Lung (tissue), 16 donors: ENCODE measurements around the gene CLN6. TPM values are rescaled to one million over a fixed set of nuclear protein-coding genes. Genes with fewer than 3 reads are reported as not detected.

ENCODE experiments used
- ATAC-seq: fragments of 200-7000 bp; cut with Tn5 transposase; one replicate; pipeline ENCODE4 v1.9.1; 2020; ENCODE audit warnings: moderate number of reproducible peaks; ENCODE audit not compliant: insufficient read depth, low FRiP score
- DNase-seq, 3 donors: peaks; one replicate each; pipeline ENCODE4 v3.0.0-alpha.2; 2013 to 2017
- H3K27ac ChIP-seq, 2 donors: one replicate each; pipeline ENCODE4 v1.5.1; 2013; ENCODE audit warnings: mild to moderate bottlenecking in 2 of 2, moderate library complexity in 2 of 2, control low read depth in 1 of 2, inconsistent platforms in 1 of 2, low read depth in 1 of 2, low read length in 1 of 2
- H3K27me3 ChIP-seq, 3 donors: one replicate each; pipeline ENCODE4 v1.5.1; 2013; ENCODE audit warnings: low read length in 2 of 3; ENCODE audit not compliant: control insufficient read depth in 3 of 3, insufficient read depth in 3 of 3
- H3K36me3 ChIP-seq, 4 donors: one replicate each; pipeline ENCODE4 v1.5.1; 2013; ENCODE audit warnings: low read length in 4 of 4, mild to moderate bottlenecking in 1 of 4, moderate library complexity in 1 of 4; ENCODE audit not compliant: control insufficient read depth in 4 of 4, insufficient read depth in 4 of 4
- H3K4me1 ChIP-seq, 5 donors: one replicate each; pipeline ENCODE4 v1.5.1; 2013; ENCODE audit warnings: low read length in 5 of 5, mild to moderate bottlenecking in 2 of 5, moderate library complexity in 1 of 5; ENCODE audit not compliant: control insufficient read depth in 5 of 5, insufficient read depth in 5 of 5
- H3K4me3 ChIP-seq: one replicate; pipeline ENCODE4 v1.5.1; 2013; ENCODE audit warnings: mild to moderate bottlenecking, control low read depth, moderate library complexity
- H3K9ac ChIP-seq, 2 donors: one replicate each; pipeline ENCODE4 v1.5.1; 2013; ENCODE audit warnings: low read length in 2 of 2, control low read depth in 1 of 2; ENCODE audit not compliant: insufficient read depth in 1 of 2
- H3K9me3 ChIP-seq, 4 donors: one replicate each; pipeline ENCODE4 v1.5.1; 2013; ENCODE audit warnings: low read length in 3 of 4, mild to moderate bottlenecking in 1 of 4, moderate library complexity in 1 of 4; ENCODE audit not compliant: control insufficient read depth in 4 of 4, insufficient read depth in 3 of 4
- CTCF ChIP-seq: IDR thresholded peaks from 2 replicates; pipeline ENCODE4 v1.5.1; 2012; ENCODE audit warnings: mild to moderate bottlenecking; ENCODE audit errors: control extremely low read depth, extremely low read depth
- WGBS, 2 donors: extraction: QIAGEN DNeasy Blood & Tissue Kit; methylation state at CpG; one replicate each; pipeline ENCODE4 v1.1.7; 2013; 5-methylcytosine and 5-hydroxymethylcytosine counted together
- long read RNA-seq, 5 donors: transcript quantifications; one replicate each; lab custom pipeline, GENCODE V29; 2026
- polyA plus RNA-seq, 2 donors: library from polyadenylated mRNA; stranded (reverse); fragments of 200-250 nt; gene quantifications; one replicate each; pipeline ENCODE4 v1.2.1, GENCODE V29; 2013
- total RNA-seq, 2 donors: library from RNA; depleted of rRNA in 1 of 2; stranded (reverse); fragments of >200 nt in 1 of 2; gene quantifications; one replicate each; pipeline ENCODE4 v1.2.1, GENCODE V29; 2014 to 2021
- donor health status: control.
- donor health status: control.
- donor health status: Bipolar disorder and iron deficiency.
- donor health status: healthy.
- donor health status: DM: yes; HTN: yes; CAD: no.

The CLN6 gene
- 10 to 100 TPM; 13.9 to 47.1 TPM for total RNA-seq
- polyA plus RNA-seq = 10 to 100 TPM; 37.4 to 48.9 TPM
- long read RNA-seq, donor 1, transcript CLN6-201 (7 exons, 2,243 nt) = major isoform, 10 of 17 reads
- long read RNA-seq, donor 1, partial matches to known transcripts = 0 of 17 reads
- long read RNA-seq, donor 1, other reads (novel, unspliced or antisense) = 0 of 17 reads
- long read RNA-seq, donor 2, partial matches to known transcripts = 0 of 4 reads
- long read RNA-seq, donor 2, other reads (novel, unspliced or antisense) = 0 of 4 reads
- long read RNA-seq, donor 3, partial matches to known transcripts = 0 of 7 reads
- long read RNA-seq, donor 3, other reads (novel, unspliced or antisense) = 0 of 7 reads
- long read RNA-seq, donor 4, partial matches to known transcripts = 0 of 7 reads
- long read RNA-seq, donor 4, other reads (novel, unspliced or antisense) = 0 of 7 reads
- long read RNA-seq, donor 5, transcript CLN6-201 (7 exons, 2,243 nt) = major isoform, 10 of 25 reads
- long read RNA-seq, donor 5, transcript CLN6-212 (3 exons, 894 nt) = minor isoform, 7 of 25 reads
- long read RNA-seq, donor 5, transcript CLN6-211 (1 exons, 1,441 nt) = minor isoform, 5 of 25 reads
- long read RNA-seq, donor 5, partial matches to known transcripts = 0 of 25 reads
- long read RNA-seq, donor 5, other reads (novel, unspliced or antisense) = 0 of 25 reads

DNA sequence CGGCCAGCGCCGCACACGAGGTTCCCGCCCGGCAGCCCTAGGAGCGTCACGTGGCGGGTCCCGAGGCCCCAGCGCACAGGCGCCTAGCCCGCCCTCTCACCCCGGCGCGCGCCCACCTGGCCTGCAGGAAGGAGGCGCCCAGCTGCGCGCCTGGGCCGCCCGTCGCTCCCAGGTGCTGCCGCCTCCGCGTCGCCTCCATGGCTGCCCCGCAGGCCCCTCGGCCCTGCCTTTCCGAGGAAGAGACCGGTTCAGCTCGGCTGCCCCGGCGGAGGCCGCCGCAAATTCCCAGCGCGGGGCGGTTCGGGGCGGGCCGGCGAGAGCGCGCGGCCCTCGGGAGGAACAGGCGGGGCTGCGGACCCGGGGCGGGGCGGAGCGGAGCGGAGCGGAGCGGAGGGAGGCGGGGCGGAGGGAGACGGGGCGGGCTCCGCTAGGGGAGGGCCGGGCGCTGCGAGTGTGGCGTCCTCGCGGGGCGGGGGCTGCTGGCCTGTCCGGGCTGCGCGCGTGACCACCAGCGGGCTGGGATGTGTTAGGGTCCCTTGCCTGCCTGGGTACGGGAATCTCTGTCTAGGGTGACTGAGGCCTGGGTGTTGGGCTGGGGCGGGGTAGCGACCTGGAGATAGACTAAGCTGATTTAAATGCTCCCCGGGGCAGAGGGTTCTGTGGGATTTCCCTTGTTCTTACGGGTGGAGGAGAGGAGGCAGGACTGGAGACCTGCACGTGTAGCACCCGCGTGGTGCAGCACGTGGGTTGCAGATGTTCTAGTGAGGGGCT, at the start of gene CLN6:
Gene CLN6, minus strand, starts transcription at position 343 of the 771 bp plus-strand sequence. Its CDS starts 144 bp downstream, at position 199.
- WGBS, 2 donors = 1% methylated on average over 45 to 82 of the region's 82 CpGs
- ATAC-seq (peak; percentile 97), DNase-seq (peak; percentile 85 to 92 (median 90))
- Histone ChIP-seq H3K27me3 (no peaks in the 10 kb centered on the region), H3K9me3 (no peaks in the 10 kb centered on the region), H3K27ac (peak within 1 kb of the TSS; percentile 82 to 89), H3K4me1 (peaks cover 3 to 39% (median 6%) of the 10 kb centered on the region in 5 donors), H3K9ac (peak within 1 kb of the TSS; percentile 44 to 49), H3K4me3 (peak within 1 kb of the TSS; percentile 84), H3K36me3 (no peaks in the 10 kb centered on the region)
- no peak for TF ChIP-seq CTCF

DNA sequence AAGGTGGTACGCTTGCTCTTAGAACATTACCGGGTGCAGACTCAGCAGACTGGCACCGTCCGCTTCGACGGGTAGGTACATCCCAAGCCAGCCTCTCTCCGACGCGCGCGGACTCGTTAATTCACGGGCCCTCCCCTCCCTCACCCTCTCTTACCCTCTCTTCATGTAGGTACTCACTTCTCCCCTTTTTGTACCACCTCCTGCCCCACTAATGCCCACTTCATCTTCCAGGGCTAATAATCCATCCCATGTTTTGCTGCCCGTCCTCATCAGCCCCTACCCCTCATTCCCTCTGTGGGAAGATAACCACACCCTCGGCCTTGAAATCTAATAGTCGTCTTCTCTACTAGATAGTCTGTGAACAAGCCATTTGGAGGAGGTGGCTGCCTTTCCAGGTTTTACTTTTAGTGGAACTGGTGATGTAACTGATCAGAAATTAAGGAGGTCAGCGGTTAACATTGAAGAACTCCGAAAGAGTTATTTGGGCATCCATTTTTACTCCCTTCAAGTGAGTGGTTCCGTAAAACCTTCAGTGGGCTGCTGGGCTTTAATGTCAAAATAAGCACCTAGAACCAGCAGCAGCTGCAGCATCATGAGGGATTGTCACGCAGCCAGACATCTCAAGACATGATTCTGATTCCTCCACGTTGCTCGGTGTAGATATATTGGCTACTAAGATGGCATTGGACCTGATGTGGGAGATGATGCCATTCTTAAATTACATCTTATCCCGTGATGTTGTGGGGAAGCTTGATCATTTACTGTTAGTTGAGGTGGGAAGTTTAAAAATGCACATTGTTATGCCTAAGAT, 49.3 kb upstream of the CLN6 start:
- no peak for TF ChIP-seq CTCF
- ATAC-seq = no peak
- 2 to 4% methylated on average over 17 to 23 of the region's 23 CpGs for WGBS, 2 donors

GRCh38 chr15:68278345-68278594, 48.7 kb upstream of the CLN6 start:
- no peak for TF ChIP-seq CTCF
- 0% methylated on average over 22 of the region's 22 CpGs for WGBS, 2 donors
- H3K4me1 ChIP-seq = peaks cover 7 to 48% (median 12%) of the 10 kb centered on the region in 5 donors

More for the DNA sequence above, 49.3 kb upstream of the CLN6 start:
- Histone ChIP-seq H3K4me3 (peak overlapping the region; percentile 87), H3K4me1 (peaks cover 7 to 48% (median 12%) of the 10 kb centered on the region in 5 donors), H3K36me3 (peaks cover 0 to 8% (median 2%) of the 10 kb centered on the region in 4 donors), H3K27me3 (no peaks in the 10 kb centered on the region), H3K9ac (peak overlapping the region; percentile 87 to 94), H3K27ac (peak overlapping the region; percentile 95 to 98), H3K9me3 (no peaks in the 10 kb centered on the region)
- peak in 2 of 3 donors; percentile 32 to 42 for DNase-seq

More at GRCh38 chr15:68278345-68278594, 48.7 kb upstream of the CLN6 start:
- H3K27ac ChIP-seq = peak overlapping the region; percentile 95 to 98
- H3K27me3 ChIP-seq = no peaks in the 10 kb centered on the region
- H3K9me3 ChIP-seq = no peaks in the 10 kb centered on the region
- no peak for DNase-seq
- ATAC-seq = no peak
- peak overlapping the region; percentile 87 for H3K4me3 ChIP-seq
- H3K36me3 ChIP-seq = peaks cover 0 to 8% (median 2%) of the 10 kb centered on the region in 4 donors
- H3K9ac ChIP-seq = peak overlapping the region; percentile 87 to 94
